Middle frontal gyrus (tissue), 1 donor: ENCODE results near the gene SMIM45.
A peak's percentile ranks its signal among the peaks of the same experiment; 100 is the strongest.
"Not testable (repeated sequence)": the region's sequence is repeated elsewhere in the genome, so short reads cannot be mapped to it uniquely, and the experiment has no call there.

Source experiments
- DNase-seq: peaks from one replicate; pipeline ENCODE4 v3.0.0-alpha.2; 2015; ENCODE audit warnings: low spot score; ENCODE audit errors: extremely low spot score

The SMIM45 gene

DNA sequence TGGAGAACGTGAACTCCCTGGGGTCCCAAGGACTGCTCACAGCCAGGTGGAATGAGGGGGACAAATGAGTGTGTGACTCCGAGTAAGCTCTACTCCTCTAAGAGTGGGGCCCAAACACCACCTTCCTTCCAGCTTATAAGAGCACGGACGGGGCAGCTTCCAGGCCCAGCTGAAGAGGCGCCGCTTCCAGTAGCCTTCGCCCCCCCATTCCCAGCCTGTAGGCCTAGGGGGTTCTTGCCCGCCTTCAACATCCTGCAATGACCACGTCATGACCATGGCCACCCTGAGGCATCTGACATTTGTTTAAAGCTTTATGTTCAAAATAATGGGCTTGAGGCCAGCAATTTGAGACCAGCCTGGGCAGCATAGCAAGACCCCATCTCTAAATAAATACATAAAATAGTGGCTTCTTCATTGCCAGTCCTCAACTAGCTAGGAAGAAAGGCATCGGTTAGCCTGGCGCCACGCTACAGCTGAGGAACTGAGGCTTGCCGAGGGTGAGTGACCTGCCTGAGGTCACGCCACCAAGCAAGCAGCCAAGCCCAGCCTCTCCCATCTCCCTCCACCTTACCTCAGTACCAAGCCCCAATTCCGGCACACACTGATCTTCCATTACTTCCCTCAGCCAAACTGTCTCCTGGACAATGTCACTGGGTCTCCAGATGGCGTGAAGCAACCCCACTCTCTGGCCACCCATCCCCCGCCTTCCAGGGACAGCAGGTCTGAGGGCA is 17.5 kb upstream of the SMIM45 start:
- no peak for DNase-seq

DNA sequence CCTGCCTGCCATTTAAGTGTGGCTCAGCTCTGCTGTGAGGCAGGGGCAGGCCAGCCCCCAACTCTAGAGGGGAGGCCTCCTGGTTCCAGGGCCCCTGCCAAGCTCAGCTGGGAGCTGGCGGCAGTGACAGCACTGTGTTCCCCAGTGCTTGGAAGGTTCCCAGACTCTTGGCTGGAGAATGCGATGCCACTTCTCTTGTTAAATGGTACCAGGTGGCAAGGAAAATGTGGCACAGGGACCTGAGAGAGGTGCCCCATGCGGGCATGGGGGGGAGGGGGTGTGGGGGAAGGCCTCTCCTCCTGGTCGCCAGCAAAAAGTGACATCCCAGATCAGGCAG is 17.0 kb upstream of the SMIM45 start:
- no peak for DNase-seq

DNA sequence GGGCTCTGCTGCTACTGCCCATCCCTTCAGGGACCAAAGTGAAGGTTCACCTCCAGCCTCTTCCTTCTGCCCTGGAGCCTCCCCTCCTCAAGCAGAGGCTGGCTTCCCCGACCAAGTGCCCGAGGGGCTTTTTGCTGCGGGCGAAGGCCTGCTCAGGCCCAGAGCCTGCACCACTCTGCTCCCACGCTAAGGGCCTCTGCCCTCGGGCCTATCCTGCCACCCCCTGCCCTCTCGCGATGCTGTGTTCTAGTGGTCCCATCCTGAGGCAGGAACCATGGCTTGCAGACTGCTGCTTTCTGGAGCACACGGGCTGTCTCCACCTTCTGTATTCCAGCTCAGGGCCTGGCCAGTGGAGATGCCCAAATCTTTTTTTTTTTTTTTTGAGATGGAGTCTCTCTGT is 16.4 kb upstream of the SMIM45 start:
- no peak for DNase-seq

GRCh38 chr22:41936894-41937169 is 15.1 kb upstream of the SMIM45 start:
- no peak for DNase-seq

- DNase-seq, result no peak
Measured at GRCh38 chr22:41939981-41940831, 11.7 kb upstream of the SMIM45 start.

DNA sequence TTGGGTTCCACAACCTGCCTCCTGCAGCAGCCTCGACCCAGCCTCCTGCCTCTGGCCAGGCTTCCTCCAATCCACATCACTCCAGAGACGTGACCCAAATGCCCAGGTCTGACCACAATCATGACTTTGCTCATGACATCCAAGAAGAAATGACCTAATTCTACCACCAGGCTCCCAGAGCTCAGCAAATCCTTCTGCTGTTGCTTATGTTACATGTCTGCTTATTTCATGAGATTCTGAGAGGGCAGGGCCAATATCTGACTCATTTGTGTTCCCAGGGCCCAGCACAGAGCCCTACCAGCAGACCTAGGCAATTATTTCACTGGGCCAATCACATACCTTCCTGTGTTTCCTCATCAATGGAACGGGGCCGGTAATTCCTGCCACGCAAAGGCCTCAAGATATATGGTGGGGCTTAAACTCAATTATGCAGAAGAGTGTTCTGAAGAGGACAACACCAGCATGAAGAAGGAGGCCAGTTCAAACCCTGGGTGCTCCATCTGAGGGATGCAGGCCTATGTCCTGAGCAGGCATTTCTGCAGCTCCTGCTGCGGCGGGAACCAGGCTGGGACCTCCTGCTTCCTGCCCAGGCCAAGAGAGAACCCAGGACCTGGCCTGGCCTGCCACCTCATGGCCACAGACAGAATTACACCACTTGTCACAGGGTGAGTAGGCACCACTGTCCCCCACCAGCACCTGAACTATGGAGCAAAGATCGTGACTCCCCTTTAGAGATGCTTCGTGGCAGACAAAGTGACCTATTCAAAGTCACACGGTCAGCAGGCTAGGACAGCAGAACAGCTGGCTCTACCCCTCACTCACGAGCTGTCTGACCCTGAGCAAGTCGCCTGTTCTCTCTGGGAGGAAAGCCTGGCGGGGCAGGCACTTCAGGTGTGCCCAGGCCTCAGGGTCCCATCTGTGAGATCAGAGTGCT is 10.9 kb upstream of the SMIM45 start:
- peak; percentile 70 for DNase-seq

DNA sequence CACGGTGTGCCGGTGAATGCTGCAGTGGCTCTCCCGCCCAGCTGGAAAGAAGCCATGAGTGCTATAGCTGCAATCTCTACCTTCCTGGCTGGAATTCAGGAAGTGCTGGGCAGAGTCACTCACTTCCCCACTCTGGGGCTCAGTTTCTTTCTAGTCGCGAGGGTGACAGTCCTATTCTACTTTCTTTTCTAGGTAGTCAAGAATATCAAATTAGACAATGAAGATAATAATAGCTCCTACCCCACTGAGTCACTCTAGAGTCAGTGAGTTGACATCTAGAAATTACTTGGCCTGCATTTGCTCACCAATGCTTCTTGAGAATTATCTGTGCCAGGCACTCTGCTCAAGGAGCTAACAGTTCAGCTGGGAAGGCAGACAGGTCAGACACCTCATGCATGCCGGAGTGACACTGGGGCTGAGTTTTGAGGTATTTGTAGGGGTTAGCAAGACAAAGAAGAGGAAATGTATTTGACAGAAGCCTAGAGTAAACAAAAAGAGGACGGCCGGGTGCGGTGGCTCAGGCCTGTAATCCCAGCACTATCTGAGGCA is 8.2 kb upstream of the SMIM45 start:
- DNase-seq, result no peak

DNA sequence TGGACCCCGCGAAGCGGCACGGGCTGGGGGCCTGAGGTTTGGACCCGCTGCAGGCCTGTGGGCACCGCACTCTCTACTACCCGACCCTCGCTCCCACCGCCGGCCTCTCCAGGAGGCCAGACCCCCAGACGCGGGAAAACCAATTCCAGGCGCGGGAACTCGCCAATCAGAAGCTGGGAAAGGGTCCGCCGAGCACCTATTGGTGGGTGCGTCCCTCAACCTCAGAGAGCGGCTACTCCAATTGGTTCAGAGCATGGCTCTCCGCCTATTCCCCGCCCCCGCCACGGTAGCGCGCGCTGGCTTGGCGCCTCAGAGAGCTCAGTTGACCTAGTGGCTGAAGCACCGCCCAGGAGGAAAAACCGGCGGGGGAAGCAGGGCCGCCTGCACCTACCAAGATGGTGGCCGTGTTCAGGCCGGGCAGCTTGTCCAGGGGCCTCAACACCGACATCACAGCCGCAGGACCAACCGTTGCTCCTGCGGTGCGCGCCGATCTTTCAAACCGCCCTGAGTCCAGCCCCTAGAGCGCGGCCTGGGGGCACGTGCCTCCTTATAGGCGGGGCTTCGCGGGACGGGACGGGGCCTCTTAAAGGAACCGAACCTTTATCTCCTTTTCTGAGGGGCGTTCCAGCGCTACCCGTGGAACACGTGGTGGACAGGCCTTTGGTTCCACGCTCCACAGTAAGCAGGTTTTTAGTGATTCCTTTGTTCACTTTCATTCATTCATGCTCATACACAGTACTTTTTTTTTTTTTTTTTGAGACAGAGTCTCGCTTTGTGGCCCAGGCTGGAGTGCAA is 5.1 kb upstream of the SMIM45 start, which contains the start of gene CENPM:
Gene CENPM (minus strand): TSS at position 524 of the 795 bp plus-strand sequence. CDS start 76 bp downstream, at position 448.
- peak; percentile 81 for DNase-seq

DNA sequence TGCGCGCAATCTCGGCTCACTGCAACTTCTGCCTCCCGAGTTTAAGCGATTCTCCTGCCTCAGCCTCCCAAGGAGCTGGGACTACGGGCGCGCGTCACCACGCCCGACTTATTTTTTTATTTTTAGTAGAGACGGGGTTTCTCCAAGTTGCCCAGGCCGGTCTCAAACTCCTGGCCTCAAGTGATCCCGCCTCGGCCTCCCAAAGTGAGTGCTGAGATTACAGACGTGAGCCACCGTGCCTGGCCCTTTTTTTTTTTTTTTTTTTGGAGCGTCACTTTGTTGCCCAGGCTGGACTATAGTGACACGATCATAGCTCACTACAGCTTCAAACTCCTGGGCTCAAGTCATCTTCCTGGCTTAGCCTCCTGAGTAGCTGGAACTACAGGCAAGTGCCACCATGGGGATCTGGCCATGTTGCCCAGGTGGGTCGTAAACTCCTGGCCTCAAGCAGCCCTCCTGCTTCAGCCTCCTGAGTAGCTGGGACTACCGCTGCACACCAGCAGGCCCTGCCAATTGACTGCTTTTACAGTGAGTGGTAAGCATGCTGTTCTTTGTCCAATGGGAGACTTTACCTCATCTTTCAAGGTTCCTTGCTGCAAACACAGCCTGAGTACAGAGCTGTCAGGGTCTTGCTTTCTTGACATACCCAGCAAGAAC is 4.4 kb upstream of the SMIM45 start:
- DNase-seq, result no peak

- no peak for DNase-seq
Measured at GRCh38 chr22:41948142-41948541, 3.8 kb upstream of the SMIM45 start.

DNA sequence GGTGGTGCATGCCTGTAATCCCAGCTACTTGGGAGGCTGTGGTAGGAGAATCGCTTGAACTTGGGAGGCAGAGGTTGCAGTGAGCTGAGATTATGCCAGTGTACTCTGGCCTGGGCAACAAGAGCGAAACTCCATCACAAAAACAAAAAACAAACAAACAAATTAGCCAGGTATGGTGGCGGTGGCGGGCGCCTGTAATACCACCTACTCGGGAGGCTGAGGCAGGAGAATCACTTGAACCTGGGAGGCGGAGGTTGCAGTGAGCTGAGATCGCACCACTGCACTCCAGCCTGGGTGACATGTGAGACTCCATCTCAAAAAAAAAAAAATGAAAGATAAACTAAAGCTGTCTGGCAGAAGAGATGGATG is 3.0 kb upstream of the SMIM45 start:
- not testable (repeated sequence) for DNase-seq

DNA sequence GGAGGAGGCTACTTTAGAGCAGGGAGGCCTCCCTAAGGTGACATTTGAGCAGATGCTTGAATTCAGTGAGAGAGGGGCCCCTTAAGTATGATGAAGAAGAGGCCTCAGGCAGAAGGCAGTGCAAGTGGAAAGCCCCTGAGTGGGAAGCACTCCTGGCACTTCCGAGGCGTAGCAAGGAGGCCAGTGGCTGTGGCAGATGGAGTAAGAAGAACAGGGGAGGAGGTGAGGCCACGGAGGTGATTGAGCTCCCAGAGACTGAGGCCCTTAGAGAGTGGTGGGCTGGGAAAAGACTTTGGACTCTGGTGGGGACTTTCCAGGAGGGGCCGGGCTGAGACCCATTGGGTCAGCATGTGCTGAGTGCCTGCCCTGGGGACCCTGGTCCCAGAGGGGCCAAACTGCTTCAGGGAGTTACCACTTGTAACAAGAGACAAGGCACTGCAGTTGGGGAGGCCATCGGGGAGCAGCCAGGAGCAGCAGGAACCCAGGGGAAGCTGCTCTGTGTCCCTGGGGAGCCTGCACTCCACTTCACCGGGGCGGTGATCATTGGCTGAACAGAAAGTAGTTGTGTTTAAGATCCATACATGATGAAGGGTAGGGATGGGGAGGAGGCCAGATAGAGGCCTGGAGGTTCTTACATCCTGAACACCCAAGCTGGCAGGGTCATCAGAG is 2.5 kb upstream of the SMIM45 start:
- DNase-seq, result no peak

GRCh38 chr22:41952713-41953112 is 763 bp downstream of the SMIM45 start:
- no peak for DNase-seq

GRCh38 chr22:41957941-41958556 is 6.1 kb downstream of the SMIM45 start:
- no peak for DNase-seq

- DNase-seq, result no peak
Measured at GRCh38 chr22:41963453-41964111, 11.6 kb downstream of the SMIM45 start.

GRCh38 chr22:41964112-41964491 is 12.2 kb downstream of the SMIM45 start:
- DNase-seq, result no peak

DNA sequence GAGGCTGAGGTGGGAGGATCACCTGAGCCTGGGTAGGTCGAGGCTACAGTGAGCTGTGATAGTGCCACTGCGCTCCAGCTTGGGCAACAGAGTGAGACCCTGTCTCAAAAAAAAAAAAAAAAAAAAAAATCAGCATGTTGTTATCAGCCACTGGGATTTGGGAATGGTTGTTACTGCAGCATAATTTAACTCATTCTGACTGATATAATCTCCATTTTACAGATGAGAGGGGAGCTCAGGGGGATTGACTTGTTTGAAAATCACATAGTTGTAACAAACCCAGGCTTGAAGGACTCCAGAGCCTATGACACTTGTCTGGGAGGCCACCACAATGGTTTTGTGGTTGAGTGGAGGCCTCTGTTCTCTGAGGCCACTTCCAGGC is 14.3 kb downstream of the SMIM45 start:
- no peak for DNase-seq

- no peak for DNase-seq
Measured at GRCh38 chr22:41966607-41967240, 14.8 kb downstream of the SMIM45 start.
